HG03060 (cell line): ENCODE data around the gene CS.
A peak's percentile ranks its signal among the peaks of the same experiment; 100 is the strongest.
"Not testable (repeated sequence)": the region's sequence is repeated elsewhere in the genome, so short reads cannot be mapped to it uniquely, and the experiment has no call there.

Experiments used
- ATAC-seq: cut with Tn5 transposase; IDR thresholded peaks from one replicate; pipeline ENCODE4 v1.9.1; 2021; ENCODE audit warnings: low read depth, moderate number of reproducible peaks; ENCODE audit not compliant: unreplicated experiment

Gene CS

GRCh38 chr12:56282579-56282978 is 17.6 kb downstream of the CS start:
- no peak for ATAC-seq

GRCh38 chr12:56282030-56282429 is 18.1 kb downstream of the CS start:
- no peak for ATAC-seq

GRCh38 chr12:56280849-56281248 is 19.3 kb downstream of the CS start:
- ATAC-seq, result no peak

GRCh38 chr12:56278905-56279304 is 21.2 kb downstream of the CS start:
- no peak for ATAC-seq

GRCh38 chr12:56274299-56274698 is 25.8 kb downstream of the CS start:
- ATAC-seq, result no peak

GRCh38 chr12:56272468-56272867 is 27.7 kb downstream of the CS start:
- not testable (repeated sequence) for ATAC-seq

GRCh38 chr12:56271031-56271430 is 29.1 kb downstream of the CS start:
- ATAC-seq, result no peak

- ATAC-seq, result peak; percentile 14
Measured at GRCh38 chr12:56267443-56268071, 32.6 kb downstream of the CS start.

GRCh38 chr12:56266693-56267442 is 33.3 kb downstream of the CS start, which contains the start of gene COQ10A:
Gene COQ10A (plus strand): TSS chr12:56266942. CDS start chr12:56267119, 177 bp downstream.
- peak; percentile 45 for ATAC-seq

- not testable (repeated sequence) for ATAC-seq
Measured at GRCh38 chr12:56266068-56266692, 34.0 kb downstream of the CS start.

- not testable (repeated sequence) for ATAC-seq
Measured at GRCh38 chr12:56262955-56263354, 37.2 kb downstream of the CS start.

GRCh38 chr12:56261503-56262232 is 38.5 kb downstream of the CS start:
- ATAC-seq, result no peak

- ATAC-seq, result no peak
Measured at GRCh38 chr12:56260921-56261320, 39.2 kb downstream of the CS start.

GRCh38 chr12:56260380-56260779 is 39.8 kb downstream of the CS start:
- ATAC-seq, result no peak

- no peak for ATAC-seq
Measured at GRCh38 chr12:56258820-56259183, 41.3 kb downstream of the CS start.

- peak; percentile 64 for ATAC-seq
Measured at GRCh38 chr12:56258068-56258819, 41.9 kb downstream of the CS start, which contains the start of gene ANKRD52. Gene ANKRD52 (minus strand): TSS chr12:56258384. CDS start chr12:56258269, 115 bp downstream.

- ATAC-seq, result no peak
Measured at GRCh38 chr12:56257491-56258067, 42.6 kb downstream of the CS start.

GRCh38 chr12:56257071-56257470 is 43.1 kb downstream of the CS start:
- ATAC-seq, result no peak

- ATAC-seq, result no peak
Measured at GRCh38 chr12:56256326-56256960, 43.7 kb downstream of the CS start.
